Midbrain (tissue), 1 donor: ENCODE measurements around the gene PRRG2.

Experiments
- DNase-seq: peaks from one replicate; lab custom pipeline; 2025; lab: John Stamatoyannopoulos, UW

PRRG2 gene

DNA sequence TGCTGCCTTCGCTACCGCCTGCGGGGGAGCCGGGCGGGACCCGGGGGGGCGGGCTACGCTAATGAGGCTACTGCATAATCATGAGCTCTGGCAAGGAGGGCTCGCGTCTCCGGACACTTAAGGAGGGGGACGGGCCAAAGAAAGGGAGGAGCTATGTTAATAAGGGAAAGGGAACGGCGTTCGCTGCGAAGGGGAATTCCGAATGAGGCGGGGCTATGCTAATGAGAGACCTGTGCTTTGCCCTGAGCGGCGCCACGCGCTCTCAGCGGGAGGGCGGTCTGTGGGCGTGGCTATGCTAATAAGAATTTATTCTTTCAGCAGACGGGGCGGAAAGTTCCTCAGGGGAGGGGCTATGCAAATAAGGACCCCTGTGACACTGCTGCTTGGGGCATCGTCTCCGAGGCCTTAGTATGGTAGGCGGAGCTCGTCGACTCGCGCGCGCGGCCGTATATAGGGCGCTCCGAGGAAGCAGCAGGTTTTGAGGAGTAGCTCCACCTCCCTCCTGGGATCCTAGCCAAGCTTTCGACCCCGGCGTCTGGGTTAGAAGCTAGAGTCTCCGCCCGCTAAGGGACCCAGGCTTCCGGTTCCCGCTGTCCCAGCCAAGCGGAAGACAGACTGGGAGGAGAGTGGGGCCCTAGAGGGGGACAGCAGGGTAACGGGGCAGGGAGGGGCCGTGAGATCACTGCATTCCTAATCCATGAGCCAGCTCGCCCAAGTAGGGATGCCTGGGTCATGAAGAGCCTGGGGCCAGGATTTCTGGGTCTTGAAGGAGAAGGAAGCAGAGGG lies 59.2 kb downstream of the PRRG2 start, which contains the start of gene RRAS:
Gene RRAS, minus strand, starts transcription at position 31 of the 786 bp plus-strand sequence. CDS start 45 bp downstream, outside the sequence.
- DNase-seq, result peak; percentile 98
